Stimulated activated CD4-positive, alpha-beta T cell treated with anti-CD3 and anti-CD28 coated beads, Interleukin-4, amount 100 ng/mL, for 1 hour (primary cell): ENCODE measurements around the gene CEBPG.

Experiments used
- DNase-seq: peaks from one replicate; pipeline ENCODE4 v3.0.0-alpha.2; 2020

CEBPG gene

DNA sequence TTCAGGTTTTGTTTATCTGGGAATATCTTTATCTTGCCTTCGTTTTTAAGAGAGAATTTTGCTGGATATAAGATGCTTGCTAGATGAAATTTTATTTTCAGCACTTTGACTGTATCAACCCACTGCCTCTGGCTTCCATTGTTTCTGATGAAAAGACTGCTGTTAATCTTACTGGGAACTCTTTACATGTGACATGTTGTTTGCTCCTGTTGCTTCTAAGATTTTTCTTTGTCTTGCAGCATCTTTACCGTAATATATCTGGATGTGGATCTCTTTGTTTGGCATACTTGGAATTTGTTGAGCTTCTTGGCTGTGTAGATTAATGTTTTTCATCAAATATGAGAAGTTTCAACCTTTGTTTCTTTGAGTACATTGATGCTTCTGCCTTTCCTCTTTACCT is 18.0 kb upstream of the CEBPG start:
- no peak for DNase-seq

GRCh38 chr19:33357556-33357955 is 16.0 kb upstream of the CEBPG start:
- no peak for DNase-seq

- no peak for DNase-seq
Measured at GRCh38 chr19:33358408-33358807, 15.1 kb upstream of the CEBPG start.

- no peak for DNase-seq
Measured at GRCh38 chr19:33359581-33359980, 13.9 kb upstream of the CEBPG start.

DNA sequence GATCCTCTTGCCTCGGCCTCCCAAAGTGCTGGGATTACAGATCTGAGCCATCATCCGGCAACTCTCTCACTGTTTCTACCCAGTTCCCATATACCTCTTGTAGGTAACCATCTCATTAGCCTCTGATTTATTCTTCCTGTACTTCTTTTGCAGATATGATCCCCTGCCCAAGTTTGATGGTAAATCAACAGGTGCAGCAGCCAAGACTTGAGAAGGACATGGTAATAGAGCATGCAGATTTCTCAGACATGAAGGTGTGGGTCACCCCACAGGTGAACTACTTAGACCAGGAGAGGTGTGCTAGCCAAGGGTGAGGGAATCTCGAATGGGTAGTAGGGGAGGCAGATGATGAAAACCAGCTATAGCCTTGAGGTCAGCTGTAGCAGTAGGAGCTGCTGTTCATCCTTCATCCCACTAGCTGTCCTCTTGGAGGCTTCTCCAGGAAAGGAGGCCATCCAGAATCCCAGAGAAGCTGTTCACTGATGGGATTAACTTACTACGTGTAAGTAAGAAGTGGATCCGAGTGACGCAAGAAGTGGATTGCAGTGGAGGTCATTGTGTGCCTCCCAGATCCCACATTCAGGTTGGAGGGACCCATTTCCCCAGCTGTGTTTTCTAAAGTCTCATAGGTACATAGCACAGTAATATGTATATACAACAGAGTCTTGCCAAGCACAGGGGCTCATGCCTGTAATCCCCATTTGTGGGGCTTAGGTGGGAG is 10.8 kb upstream of the CEBPG start:
- DNase-seq = no peak

DNA sequence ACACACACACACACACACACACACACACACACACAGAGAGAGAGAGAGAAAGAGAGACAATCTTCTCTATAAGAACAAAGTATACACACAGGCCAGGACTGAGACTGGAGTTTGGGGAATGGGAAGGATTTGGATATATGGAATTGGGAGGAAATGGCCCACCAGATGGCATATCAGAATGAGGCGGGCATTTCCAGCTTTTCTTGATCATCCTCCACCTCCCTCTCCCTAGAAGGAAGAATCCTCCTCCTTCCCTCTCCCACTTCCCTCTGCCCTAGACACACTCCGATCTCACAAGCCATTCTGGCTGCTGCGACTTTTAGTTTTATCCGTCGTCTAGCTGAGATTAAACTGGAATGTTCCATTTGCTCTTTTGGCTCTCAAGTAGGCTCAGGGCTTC is 10.0 kb upstream of the CEBPG start:
- no peak for DNase-seq

DNA sequence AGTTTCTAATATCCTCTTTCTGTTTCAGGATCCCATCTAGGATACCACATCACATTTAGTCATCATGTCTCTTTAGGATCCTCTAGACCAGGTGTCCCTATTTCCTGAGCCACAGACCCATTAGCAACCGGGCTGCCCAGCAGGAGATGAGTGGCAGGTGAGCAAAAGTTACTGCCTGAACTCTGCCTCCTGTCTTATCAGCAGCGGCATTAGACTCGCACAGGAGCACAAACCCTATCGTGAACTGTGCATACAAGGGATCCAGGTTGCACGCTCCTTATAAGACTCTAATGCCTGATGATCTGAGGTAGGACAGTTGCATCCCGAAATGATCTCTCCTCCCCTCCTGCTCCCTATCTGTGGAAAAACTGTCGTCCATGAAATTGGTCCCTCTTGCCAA is 7.8 kb upstream of the CEBPG start:
- DNase-seq = no peak

GRCh38 chr19:33366127-33366526 is 7.4 kb upstream of the CEBPG start:
- DNase-seq = no peak

- DNase-seq = no peak
Measured at GRCh38 chr19:33366897-33367296, 6.6 kb upstream of the CEBPG start.

DNA sequence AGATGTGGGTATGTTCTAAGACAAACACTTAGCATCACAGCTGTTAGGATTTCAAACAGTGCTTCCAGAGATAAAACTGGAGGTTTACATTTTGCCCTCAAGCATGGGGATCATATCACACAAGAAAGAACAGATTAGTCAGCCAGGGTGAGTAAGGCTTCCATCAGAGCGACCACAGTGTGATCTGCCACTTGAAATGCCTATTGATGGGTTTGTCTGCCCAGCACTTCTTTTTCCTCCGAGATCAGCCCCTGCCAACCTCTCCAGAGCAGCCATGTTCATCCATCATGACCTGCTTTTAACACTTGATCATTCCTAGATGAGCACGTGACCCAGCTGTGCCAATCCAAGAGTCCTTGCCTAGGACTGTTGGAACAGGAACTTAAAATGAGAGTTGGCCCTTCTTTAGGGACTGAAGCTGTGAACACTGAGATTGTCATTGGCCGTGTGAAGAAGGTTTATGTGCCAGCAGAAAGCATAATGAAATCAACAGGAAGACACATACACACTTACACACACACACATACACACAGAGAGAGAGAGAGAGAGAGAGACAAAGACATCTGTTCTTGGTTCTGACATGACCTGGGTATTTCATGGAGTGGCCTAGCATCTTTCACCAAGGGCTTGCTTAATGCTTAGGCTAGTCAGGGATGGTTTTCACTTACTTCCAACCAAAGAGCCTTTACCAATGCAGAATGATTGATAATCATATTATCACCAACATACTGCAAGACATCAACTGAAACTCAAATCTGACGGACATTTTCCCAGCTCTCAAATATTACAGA is 5.2 kb upstream of the CEBPG start:
- no peak for DNase-seq

DNA sequence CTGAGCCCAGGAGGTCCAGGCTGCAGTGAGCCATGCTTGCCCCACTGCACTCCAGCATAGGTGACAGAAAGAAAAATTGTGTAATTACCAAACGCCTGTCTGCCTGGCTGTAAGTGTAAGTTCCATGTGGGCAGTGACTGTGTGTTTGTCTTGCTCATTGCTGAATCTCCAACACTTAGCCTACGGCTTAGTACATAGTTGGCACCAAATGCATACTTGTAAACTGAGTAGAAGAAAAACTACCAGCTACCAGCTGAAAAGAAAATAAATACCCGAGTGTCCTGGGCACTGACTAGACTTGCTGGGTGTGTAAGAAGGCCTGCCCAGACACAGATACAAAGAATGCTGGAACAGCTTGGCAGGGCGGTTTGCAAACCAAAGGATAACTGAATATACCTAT is 2.7 kb upstream of the CEBPG start:
- no peak for DNase-seq

- DNase-seq = no peak
Measured at GRCh38 chr19:33374236-33374714, 766 bp downstream of the CEBPG start.

DNA sequence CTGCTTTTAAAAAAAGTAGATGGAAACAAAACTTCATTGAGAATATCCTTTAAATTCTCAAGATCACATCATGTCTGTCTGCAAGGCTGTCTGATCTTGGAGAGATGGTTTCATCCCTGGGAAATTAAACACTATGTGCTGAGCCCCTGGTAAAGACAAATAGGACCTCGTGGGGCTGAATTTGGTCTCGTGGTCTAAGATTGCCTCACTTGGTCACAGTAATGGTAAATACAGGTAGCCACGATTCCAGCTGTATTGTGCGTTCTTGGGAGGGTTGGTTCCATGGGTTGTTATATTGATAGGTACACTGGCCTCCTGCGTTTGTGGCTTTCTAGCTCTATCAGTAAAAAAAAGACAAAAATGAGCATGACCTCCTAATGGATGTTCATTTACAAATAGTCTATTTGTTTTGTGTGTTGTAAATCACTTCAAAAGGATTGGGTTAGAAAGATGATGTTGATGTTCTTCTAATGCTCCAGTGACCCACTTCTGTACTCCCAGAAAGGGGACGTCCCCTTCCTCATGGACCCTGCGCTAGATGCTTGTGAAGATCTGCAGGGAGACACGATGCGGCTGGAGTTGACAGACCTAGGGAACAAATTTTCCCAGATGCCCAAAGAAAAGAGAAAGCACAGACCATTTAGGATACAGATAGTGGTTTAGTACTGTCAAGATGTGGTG is 1.8 kb downstream of the CEBPG start:
- no peak for DNase-seq

GRCh38 chr19:33375837-33376159 is 2.3 kb downstream of the CEBPG start:
- no peak for DNase-seq

GRCh38 chr19:33376423-33376822 is 2.9 kb downstream of the CEBPG start:
- DNase-seq = no peak

- no peak for DNase-seq
Measured at GRCh38 chr19:33376941-33377557, 3.5 kb downstream of the CEBPG start.

- no peak for DNase-seq
Measured at GRCh38 chr19:33377586-33378475, 4.3 kb downstream of the CEBPG start.

- no peak for DNase-seq
Measured at GRCh38 chr19:33379151-33379829, 5.8 kb downstream of the CEBPG start.

- no peak for DNase-seq
Measured at GRCh38 chr19:33381101-33381500, 7.6 kb downstream of the CEBPG start.

DNA sequence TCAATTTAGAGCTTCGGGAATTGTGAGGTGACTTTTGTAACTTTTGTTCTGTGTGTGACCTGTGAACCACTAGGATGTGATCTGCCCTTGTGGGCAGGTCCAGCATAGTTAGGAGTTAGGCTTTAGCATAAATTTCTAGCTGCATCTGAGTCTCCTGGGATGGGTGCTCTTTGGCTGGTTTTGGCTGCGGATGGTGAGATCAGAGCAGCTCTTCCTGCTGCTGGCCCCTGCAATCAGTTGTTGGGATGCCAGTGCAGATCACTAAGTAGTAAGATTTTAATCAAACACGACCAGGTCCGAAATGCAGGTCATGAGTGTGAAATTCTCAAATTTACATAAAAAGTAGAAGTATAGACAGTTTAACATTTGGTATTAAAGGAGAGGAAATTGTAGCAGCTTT is 8.5 kb downstream of the CEBPG start:
- DNase-seq = no peak

DNA sequence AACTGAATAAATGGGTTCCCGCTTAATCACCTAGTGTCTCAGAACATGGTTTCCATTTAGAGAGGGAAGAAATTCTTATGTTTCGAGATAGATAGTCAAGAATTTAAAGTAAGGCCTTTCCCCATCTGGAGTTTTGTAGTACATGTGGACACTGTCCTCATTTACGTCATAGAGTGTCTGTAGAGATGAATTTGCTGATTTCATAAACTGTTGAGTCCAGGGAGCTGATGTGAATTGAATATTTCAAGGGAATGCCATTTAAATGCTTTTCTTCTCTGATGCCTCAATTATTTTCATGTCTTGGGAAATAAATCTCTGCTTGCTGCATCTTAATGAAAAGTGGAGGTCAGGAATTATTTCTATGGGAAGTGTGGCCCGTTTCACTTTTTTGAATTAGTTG is 9.5 kb downstream of the CEBPG start:
- no peak for DNase-seq

DNA sequence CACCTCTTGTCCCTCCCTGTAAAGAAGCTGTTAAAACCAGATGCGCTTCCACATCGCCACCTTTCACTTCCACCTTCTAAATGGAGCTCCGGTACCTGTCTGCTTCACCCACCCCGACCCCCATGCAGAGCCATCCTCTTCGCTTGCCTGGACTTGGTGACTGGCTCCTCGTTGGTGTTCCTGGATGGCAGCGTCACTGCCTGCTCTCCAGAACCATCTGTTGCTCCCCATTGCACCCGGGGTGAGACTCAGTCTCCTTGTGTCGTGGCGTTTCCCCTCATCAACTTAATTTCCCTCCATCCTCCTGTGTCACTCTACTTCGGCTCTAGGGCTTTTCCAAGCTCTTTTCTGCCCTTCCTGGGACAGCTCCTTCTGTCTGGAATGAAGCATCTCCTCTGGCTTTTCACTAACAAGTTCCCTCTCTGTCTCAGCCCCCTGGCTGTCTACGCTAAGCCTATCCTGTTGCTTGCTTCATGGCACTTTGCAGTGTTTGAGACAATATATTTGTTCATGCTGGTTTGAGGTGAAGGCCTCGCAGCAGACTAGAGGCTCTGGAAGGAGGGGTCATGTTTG is 10.3 kb downstream of the CEBPG start:
- no peak for DNase-seq
